ENCODE measurements around the gene RFFL.
A peak's percentile ranks its signal among the peaks of the same experiment; 100 is the strongest.

DNA sequence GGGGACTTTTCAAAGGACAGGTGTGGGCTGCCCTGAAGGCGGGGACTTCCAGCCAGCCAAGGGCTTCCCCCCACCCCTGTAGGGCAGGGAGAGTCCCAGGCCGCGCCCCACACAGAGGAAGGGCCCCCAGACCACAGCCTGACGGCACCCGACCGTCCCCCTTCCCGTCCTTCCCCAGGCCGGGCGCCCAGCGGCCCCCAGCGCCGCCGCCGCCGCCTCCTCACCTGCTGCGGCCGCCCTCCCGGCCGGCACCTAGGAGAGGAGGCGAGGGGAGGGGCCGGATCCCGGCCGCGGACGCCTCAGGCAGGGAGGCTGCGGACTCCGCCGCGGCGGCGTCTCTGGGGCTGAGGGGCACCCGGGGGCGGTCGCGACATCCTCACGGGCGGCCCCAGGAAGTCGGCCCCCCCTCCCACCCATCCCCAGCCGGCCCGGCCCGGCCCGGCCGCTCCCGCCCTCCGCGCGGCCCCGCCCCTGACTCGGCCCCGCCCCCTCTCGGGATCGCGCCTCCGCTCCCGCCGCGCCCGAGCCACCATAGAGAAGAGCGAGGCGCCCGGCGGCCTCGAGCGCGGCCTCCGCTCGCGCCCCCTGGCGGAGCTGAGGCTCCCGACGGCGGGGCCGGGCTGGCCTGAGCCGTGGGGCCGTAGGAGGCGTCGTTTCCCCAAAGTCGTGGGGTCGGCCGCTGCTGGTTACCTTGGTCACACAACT, 25.5 kb upstream of the RFFL start:
- TF ChIP-seq, protein P1, sequence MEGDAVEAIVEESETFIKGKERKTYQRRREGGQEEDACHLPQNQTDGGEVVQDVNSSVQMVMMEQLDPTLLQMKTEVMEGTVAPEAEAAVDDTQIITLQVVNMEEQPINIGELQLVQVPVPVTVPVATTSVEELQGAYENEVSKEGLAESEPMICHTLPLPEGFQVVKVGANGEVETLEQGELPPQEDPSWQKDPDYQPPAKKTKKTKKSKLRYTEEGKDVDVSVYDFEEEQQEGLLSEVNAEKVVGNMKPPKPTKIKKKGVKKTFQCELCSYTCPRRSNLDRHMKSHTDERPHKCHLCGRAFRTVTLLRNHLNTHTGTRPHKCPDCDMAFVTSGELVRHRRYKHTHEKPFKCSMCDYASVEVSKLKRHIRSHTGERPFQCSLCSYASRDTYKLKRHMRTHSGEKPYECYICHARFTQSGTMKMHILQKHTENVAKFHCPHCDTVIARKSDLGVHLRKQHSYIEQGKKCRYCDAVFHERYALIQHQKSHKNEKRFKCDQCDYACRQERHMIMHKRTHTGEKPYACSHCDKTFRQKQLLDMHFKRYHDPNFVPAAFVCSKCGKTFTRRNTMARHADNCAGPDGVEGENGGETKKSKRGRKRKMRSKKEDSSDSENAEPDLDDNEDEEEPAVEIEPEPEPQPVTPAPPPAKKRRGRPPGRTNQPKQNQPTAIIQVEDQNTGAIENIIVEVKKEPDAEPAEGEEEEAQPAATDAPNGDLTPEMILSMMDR (IDR thresholded peaks at IDR 0.05; ENCODE audit: insufficient read depth, low read depth, low read length): peak; percentile 44
- TF ChIP-seq EZH2 (IDR thresholded peaks at IDR 0.05; ENCODE audit: insufficient read depth, low read length): no peak

Measured in astrocyte (in vitro differentiated cells and primary cell).